Spinal cord (tissue), 10 donors: ENCODE measurements around the gene ESRP2. TPM values are rescaled to one million over a fixed set of nuclear protein-coding genes. Genes with fewer than 3 reads are reported as not detected.

Experiments used
- DNase-seq, 6 donors: peaks; one replicate each; pipeline versions ENCODE4 v3.0.0 to v3.0.0-alpha.2; 2013 to 2015; ENCODE audit warnings: low spot score in 6 of 6, low read depth in 4 of 6
- H3K27ac ChIP-seq: one replicate; pipeline ENCODE4 v1.5.1; 2013; ENCODE audit warnings: low read depth, low read length, control low read depth
- H3K27me3 ChIP-seq: one replicate; pipeline ENCODE4 v1.6.1; 2013; ENCODE audit warnings: low read length; ENCODE audit not compliant: control insufficient read depth, insufficient read depth
- H3K36me3 ChIP-seq: one replicate; pipeline ENCODE4 v1.6.1; 2013; ENCODE audit warnings: low read length; ENCODE audit not compliant: control insufficient read depth, insufficient read depth
- H3K4me1 ChIP-seq: one replicate; pipeline ENCODE4 v1.6.1; 2013; ENCODE audit warnings: low read length; ENCODE audit not compliant: control insufficient read depth, insufficient read depth
- H3K4me3 ChIP-seq: one replicate; pipeline ENCODE4 v1.5.1; 2013; ENCODE audit warnings: low read depth, low read length, control low read depth
- H3K9me3 ChIP-seq: one replicate; pipeline ENCODE4 v1.6.1; 2013; ENCODE audit warnings: low read length; ENCODE audit not compliant: control insufficient read depth, insufficient read depth
- WGBS: methylation state at CpG from one replicate; pipeline ENCODE4 v1.1.5; 2013; ENCODE audit warnings: missing lambda C conversion rate; ENCODE audit not compliant: insufficient coverage; 5-methylcytosine and 5-hydroxymethylcytosine counted together
- polyA plus RNA-seq, 2 donors: library from polyadenylated mRNA; unstranded; fragments of 120-200 nt; gene quantifications; one replicate each; pipeline ENCODE4 v1.2.1, GENCODE V29; 2013; ENCODE audit not compliant: insufficient read length in 2 of 2
- total RNA-seq, 2 donors: library from RNA; depleted of rRNA in 1 of 2; stranded (reverse); fragments of 120-200 nt in 1 of 2; fragments of >200 nt in 1 of 2; gene quantifications; one replicate each; pipeline versions ENCODE4 v1.2.3 to v1.2.4, GENCODE V29; 2013 to 2014
- donor health status: healthy.

The ESRP2 gene
- total and polyA plus RNA-seq, 4 donors = 0.27 to 1.2 (median 0.44) TPM

DNA sequence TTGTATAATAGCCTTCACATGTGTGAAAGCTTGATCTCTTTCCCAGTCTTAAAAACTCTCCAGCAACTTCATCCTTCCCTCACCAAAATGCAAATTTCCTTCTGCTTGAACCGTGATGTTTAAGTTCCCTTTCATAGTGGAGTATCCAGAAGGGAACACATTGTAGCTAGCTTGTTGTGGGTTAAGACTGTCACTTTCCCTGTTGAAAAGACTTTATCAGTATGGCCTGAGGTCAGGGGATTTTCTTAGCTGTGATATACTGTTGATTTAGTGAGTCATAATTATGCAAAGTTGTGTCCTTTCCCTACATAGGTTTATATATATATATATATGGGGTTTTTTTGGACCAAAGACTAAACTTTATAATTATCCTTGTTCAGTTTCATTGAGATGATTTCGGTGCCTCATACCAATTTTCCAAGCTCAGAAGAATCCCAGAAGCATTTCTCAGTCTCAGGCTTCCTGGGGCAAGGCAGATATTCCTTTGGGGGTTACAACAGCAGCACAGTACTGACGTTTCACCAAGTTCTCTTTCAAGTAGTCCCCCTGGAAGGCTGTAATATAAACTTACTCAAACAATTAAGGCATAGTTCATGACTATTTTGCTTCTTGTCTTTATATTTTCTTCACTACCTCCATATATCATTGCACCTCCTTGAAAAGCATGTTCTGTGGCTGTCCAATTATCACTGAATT is 35.7 kb downstream of the ESRP2 start:
- 40% methylated on average over 1 of the region's 3 CpGs for WGBS
- H3K4me3 ChIP-seq = no peak overlapping the region
- no peaks in the 10 kb centered on the region for H3K36me3 ChIP-seq
- H3K9me3 ChIP-seq = no peaks in the 10 kb centered on the region
- H3K27ac ChIP-seq = no peak overlapping the region
- no peaks in the 10 kb centered on the region for H3K4me1 ChIP-seq
- peak in 1 of 6 donors; percentile 62 for DNase-seq
- no peaks in the 10 kb centered on the region for H3K27me3 ChIP-seq

DNA sequence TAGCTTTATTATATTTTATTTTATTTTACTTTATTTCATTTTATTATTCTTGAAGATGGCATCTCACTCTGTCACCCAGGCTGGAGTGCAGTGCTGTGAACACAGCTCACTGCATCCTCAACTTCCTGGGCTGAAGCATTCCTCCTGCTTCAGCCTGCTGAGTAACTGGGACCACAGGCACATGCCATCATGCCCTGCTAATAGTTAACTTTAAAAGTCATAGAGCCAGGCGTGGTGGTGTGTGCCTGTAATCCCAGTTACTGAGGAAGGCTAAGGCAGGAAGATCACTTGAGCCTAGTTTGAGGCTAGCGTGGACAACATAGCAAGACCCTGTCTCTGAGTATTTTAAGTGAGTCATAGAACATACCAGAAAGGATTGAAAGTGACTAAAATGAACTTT is 38.7 kb downstream of the ESRP2 start:
- Histone ChIP-seq H3K36me3 (peaks cover 5% of the 10 kb centered on the region), H3K27ac (no peak overlapping the region), H3K4me3 (no peak overlapping the region), H3K4me1 (no peaks in the 10 kb centered on the region), H3K9me3 (no peaks in the 10 kb centered on the region), H3K27me3 (no peaks in the 10 kb centered on the region)
- 89% methylated on average over 1 of the region's 2 CpGs for WGBS
- no peak for DNase-seq

DNA sequence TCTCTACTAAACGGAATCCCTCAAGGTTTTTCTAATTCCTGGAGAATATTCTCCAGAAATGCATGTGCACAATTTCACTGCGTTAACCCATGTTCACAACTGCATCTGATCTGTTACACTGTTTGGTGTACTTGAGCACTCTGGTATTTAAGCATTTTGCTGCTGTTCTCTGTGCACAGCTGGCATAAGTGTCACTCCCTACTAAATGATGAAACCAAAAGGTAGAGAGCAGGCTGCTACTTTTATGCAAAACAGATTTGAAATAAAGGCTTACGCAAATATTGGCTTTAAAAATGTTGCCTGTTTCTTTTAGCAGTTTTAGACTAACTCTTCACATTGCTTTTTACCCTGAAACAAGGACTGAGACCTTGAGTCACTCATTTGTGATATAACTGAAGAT is 41.7 kb downstream of the ESRP2 start:
- no peak for DNase-seq
- Histone ChIP-seq H3K4me1 (no peaks in the 10 kb centered on the region), H3K4me3 (no peak overlapping the region), H3K36me3 (peaks cover 7% of the 10 kb centered on the region), H3K9me3 (no peaks in the 10 kb centered on the region), H3K27ac (no peak overlapping the region), H3K27me3 (no peaks in the 10 kb centered on the region)
- 100% methylated on average over 1 of the region's 3 CpGs for WGBS

DNA sequence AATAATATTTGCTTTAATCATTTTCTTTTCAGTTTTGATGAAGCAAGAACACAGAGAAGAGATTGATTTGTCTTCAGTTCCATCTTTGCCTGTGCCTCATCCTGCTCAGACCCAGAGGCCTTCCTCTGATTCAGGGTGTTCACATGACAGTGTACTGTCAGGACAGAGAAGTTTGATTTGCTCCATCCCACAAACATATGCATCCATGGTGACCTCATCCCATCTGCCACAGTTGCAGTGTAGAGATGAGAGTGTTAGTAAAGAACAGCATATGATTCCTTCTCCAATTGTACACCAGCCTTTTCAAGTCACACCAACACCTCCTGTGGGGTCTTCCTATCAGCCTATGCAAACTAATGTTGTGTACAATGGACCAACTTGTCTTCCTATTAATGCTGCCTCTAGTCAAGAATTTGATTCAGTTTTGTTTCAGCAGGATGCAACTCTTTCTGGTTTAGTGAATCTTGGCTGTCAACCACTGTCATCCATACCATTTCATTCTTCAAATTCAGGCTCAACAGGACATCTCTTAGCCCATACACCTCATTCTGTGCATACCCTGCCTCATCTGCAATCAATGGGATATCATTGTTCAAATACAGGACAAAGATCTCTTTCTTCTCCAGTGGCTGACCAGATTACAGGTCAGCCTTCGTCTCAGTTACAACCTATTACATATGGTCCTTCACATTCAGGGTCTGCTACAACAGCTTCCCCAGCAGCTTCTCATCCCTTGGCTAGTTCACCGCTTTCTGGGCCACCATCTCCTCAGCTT is 45.0 kb downstream of the ESRP2 start:
- no peak overlapping the region for H3K4me3 ChIP-seq
- no peak overlapping the region for H3K27ac ChIP-seq
- 88% methylated on average over 2 of the region's 2 CpGs for WGBS
- no peaks in the 10 kb centered on the region for H3K27me3 ChIP-seq
- peaks cover 28% of the 10 kb centered on the region for H3K36me3 ChIP-seq
- DNase-seq = peak in 1 of 6 donors; percentile 4
- no peaks in the 10 kb centered on the region for H3K4me1 ChIP-seq
- H3K9me3 ChIP-seq = no peaks in the 10 kb centered on the region

DNA sequence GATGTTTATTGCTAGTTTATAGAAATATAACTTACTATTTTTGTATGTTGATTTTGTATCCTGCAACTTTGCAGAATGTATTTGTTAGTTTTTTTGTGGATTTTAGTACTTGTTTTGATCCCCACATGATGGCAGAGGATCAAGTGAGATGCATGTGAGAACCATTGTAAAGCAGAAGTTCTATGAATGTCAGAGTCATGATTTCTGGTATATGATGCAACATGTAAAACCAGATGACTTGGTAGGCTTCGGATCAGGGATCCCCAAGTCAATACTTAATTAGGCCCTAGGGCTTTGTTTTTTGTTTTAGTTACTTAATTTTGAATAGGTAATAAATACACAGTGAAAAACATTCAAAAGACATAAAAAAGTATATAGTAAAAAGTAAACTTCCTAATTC is 45.8 kb downstream of the ESRP2 start:
- H3K9me3 ChIP-seq = no peaks in the 10 kb centered on the region
- no peak overlapping the region for H3K4me3 ChIP-seq
- no peak for DNase-seq
- H3K27me3 ChIP-seq = no peaks in the 10 kb centered on the region
- no peaks in the 10 kb centered on the region for H3K4me1 ChIP-seq
- H3K36me3 ChIP-seq = peaks cover 33% of the 10 kb centered on the region
- no peak overlapping the region for H3K27ac ChIP-seq
- WGBS = no CpG with 5 or more reads among the region's 1 CpG

DNA sequence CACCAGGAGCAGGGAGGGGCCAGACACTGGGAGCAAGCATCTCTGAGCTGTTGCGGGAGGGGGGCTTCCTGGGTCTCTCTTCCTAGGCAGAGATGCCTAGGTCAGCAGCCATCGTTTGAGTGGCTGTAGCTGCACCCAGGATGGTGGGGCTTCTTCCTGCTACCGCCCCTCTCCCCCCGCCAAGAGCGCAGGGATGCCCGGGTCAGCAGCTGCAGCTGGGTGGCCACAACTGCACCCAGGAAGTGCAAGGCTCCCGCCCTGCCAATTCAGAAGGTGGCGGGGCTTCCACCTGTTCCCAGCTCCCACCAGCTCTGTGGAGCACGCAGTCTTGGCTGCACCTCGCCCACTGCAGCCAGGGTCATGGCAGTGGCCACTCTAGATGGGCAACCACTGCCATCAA is 47.8 kb downstream of the ESRP2 start:
- WGBS = 100% methylated on average over 9 of the region's 10 CpGs

DNA sequence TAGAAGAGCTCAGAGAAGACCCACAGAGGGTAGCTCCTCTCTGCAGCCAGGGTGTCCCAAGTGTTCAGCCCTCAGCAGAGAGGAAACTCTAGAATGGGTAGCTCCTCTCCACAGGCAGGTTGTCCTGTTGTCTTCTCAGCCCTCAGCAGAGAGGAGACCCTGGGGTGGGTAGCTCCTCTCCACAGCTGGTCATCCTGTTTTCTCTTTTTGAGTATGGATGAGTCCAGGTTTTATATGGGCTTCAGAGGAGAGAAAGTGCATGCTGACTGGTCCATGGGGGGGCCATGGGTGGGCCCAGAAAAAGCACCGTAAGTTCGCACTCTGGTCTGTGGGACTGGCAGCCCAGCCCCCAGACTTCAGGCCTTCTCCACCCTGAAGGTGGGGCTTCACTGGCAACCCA is 48.4 kb downstream of the ESRP2 start:
- 65% methylated on average over 2 of the region's 2 CpGs for WGBS
- no peak overlapping the region for H3K27ac ChIP-seq
- H3K4me1 ChIP-seq = no peaks in the 10 kb centered on the region
- DNase-seq = no peak
- no peaks in the 10 kb centered on the region for H3K27me3 ChIP-seq
- peaks cover 43% of the 10 kb centered on the region for H3K36me3 ChIP-seq
- no peak overlapping the region for H3K4me3 ChIP-seq
- no peaks in the 10 kb centered on the region for H3K9me3 ChIP-seq

More for the DNA sequence above, 47.8 kb downstream of the ESRP2 start:
- Histone ChIP-seq H3K27ac (no peak overlapping the region), H3K4me1 (no peaks in the 10 kb centered on the region), H3K4me3 (no peak overlapping the region), H3K27me3 (no peaks in the 10 kb centered on the region), H3K36me3 (peaks cover 45% of the 10 kb centered on the region), H3K9me3 (no peaks in the 10 kb centered on the region)
- no peak for DNase-seq

DNA sequence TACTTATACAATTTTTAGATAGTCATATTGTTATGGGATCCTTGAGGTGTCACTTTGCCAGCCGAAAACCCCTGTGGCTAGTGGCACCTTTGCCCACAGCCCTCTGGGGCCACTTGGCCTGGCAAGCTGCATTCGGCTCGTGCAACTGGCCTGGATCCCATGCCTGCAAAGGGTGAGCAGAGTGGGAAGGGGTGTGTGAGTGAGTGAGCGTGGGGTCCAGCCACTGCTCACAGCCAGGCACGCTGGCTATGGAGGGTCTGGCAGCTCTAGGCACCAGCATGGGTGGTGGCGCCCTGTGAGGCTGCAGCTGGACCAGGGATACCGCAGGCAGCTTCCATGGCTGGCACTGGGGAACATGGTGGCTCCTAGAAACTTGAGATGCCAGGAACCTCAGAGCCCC is 49.0 kb downstream of the ESRP2 start:
- Histone ChIP-seq H3K4me1 (no peaks in the 10 kb centered on the region), H3K36me3 (peaks cover 40% of the 10 kb centered on the region), H3K4me3 (no peak overlapping the region), H3K9me3 (no peaks in the 10 kb centered on the region), H3K27ac (no peak overlapping the region), H3K27me3 (no peaks in the 10 kb centered on the region)
- no peak for DNase-seq
- WGBS = 99% methylated on average over 7 of the region's 7 CpGs

DNA sequence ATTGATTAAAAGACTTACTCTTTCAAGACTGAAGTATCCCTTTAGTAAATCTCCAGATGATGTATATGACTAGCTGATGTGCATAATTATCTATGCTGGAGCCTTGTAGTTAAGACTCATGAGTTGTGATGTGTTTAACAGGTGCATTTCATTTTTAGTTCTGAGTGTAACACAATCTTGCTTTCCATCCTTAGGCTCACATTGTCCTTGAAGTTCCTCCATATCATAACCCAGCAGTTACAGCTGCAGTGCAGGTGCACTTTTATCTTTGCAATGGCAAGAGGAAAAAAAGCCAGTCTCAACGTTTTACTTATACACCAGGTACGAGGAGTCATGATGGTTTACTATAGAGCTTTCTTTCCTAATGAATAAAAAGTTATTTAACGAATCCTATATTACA is 52.9 kb downstream of the ESRP2 start:
- DNase-seq = no peak
- Histone ChIP-seq H3K27me3 (no peaks in the 10 kb centered on the region), H3K9me3 (no peaks in the 10 kb centered on the region), H3K4me1 (no peaks in the 10 kb centered on the region), H3K27ac (no peak overlapping the region), H3K4me3 (no peak overlapping the region), H3K36me3 (peaks cover 39% of the 10 kb centered on the region)
- no CpG with 5 or more reads among the region's 3 CpGs for WGBS

DNA sequence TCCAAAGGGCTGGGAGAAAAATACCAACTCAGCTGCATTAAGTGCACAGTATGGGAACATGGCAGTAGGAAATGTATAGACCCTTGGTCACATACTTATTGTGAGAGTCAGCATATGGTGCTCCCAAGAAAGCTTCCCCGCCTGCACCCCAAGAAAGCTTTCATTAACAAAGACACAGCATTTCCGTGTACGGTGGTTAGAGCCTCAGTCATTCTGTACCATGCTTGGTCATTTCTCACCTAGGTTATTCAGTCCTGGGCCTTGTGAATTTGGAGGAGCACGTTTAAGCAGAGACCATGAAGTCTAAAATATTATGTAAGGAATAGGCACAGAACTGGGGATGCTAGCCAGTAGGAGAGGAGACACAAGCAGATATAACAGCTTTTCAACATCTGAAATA is 56.1 kb downstream of the ESRP2 start:
- DNase-seq = no peak
- Histone ChIP-seq H3K36me3 (peaks cover 17% of the 10 kb centered on the region), H3K4me3 (no peak overlapping the region), H3K9me3 (no peaks in the 10 kb centered on the region), H3K27ac (no peak overlapping the region), H3K4me1 (no peaks in the 10 kb centered on the region), H3K27me3 (no peaks in the 10 kb centered on the region)
- no CpG with 5 or more reads among the region's 4 CpGs for whole genome bisulfite sequencing
